H9 (cell line): ENCODE data around the gene MAP1B. TPM values are rescaled to one million over a fixed set of nuclear protein-coding genes. Genes with fewer than 3 reads are reported as not detected.
A peak's percentile ranks its signal among the peaks of the same experiment; 100 is the strongest.

ENCODE experiments used
- DNase-seq: peaks from one replicate; pipeline ENCODE4 v3.0.0-alpha.2; 2017
- H2AFZ ChIP-seq: one replicate; pipeline ENCODE4 v1.6.1; 2013; ENCODE audit warnings: mild to moderate bottlenecking, low read length, control low read depth, moderate library complexity
- H2AK5ac ChIP-seq: 2 replicates; pipeline ENCODE4 v1.6.1; 2013; ENCODE audit warnings: low read length, control low read depth, mixed read lengths; ENCODE audit not compliant: insufficient read length
- H2BK120ac ChIP-seq: one replicate; pipeline ENCODE4 v1.6.1; 2013; ENCODE audit warnings: low read depth, mild to moderate bottlenecking, low read length, control low read depth, inconsistent platforms; ENCODE audit not compliant: poor library complexity, severe bottlenecking
- H2BK12ac ChIP-seq: 2 replicates; pipeline ENCODE4 v1.6.1; 2013; ENCODE audit warnings: low read length, control low read depth, mixed read lengths, low read depth; ENCODE audit not compliant: insufficient read length
- H2BK15ac ChIP-seq: 2 replicates; pipeline ENCODE4 v1.6.1; 2013; ENCODE audit warnings: low read depth, low read length, control low read depth
- H2BK20ac ChIP-seq: one replicate; pipeline ENCODE4 v1.6.1; 2013; ENCODE audit warnings: low read depth, mild to moderate bottlenecking, low read length, control low read depth, inconsistent platforms; ENCODE audit not compliant: poor library complexity, severe bottlenecking
- H2BK5ac ChIP-seq: 2 replicates; pipeline ENCODE4 v1.6.1; 2013; ENCODE audit warnings: low read length, control low read depth, mixed read lengths; ENCODE audit not compliant: insufficient read length
- H3K14ac ChIP-seq: 2 replicates; pipeline ENCODE4 v1.6.1; 2013; ENCODE audit warnings: low read length, control low read depth; ENCODE audit not compliant: insufficient read depth
- H3K18ac ChIP-seq: 2 replicates; pipeline ENCODE4 v1.6.1; 2013; ENCODE audit warnings: low read depth, mild to moderate bottlenecking, mixed read lengths, low read length, control low read depth; ENCODE audit not compliant: insufficient read length
- H3K23ac ChIP-seq: 2 replicates; pipeline ENCODE4 v1.6.1; 2013; ENCODE audit warnings: low read length, control low read depth, mixed read lengths, low read depth; ENCODE audit not compliant: insufficient read length
- H3K23me2 ChIP-seq: 2 replicates; pipeline ENCODE4 v1.6.1; 2013; ENCODE audit warnings: low read depth, mild to moderate bottlenecking, mixed read lengths, low read length, control low read depth; ENCODE audit not compliant: insufficient read length, poor library complexity, severe bottlenecking
- H3K27ac ChIP-seq: 2 replicates; pipeline ENCODE4 v1.5.1; 2013; ENCODE audit warnings: low read length, control low read depth, mixed read lengths, low read depth; ENCODE audit not compliant: insufficient read length
- H3K27me3 ChIP-seq: 2 replicates; pipeline ENCODE4 v1.6.1; 2013; ENCODE audit warnings: low read length, control low read depth, inconsistent platforms; ENCODE audit not compliant: insufficient read depth
- H3K4ac ChIP-seq: 2 replicates; pipeline ENCODE4 v1.6.1; 2013; ENCODE audit warnings: low read depth, mild to moderate bottlenecking, control low read depth, inconsistent platforms, low read length, moderate library complexity
- H3K4me1 ChIP-seq: 2 replicates; pipeline ENCODE4 v1.6.1; 2013; ENCODE audit warnings: low read length, control low read depth, inconsistent platforms; ENCODE audit not compliant: insufficient read depth
- H3K4me2 ChIP-seq: 2 replicates; pipeline ENCODE4 v1.6.1; 2013; ENCODE audit warnings: low read length, control low read depth, mixed read lengths; ENCODE audit not compliant: insufficient read length, insufficient read depth
- H3K56ac ChIP-seq: 2 replicates; pipeline ENCODE4 v1.6.1; 2013; ENCODE audit warnings: low read depth, mild to moderate bottlenecking, mixed read lengths, low read length, control low read depth; ENCODE audit not compliant: insufficient read length
- H3K79me1 ChIP-seq: 2 replicates; pipeline ENCODE4 v1.6.1; 2013; ENCODE audit warnings: low read depth, mild to moderate bottlenecking, moderate library complexity, low read length, control low read depth, inconsistent platforms; ENCODE audit not compliant: insufficient read depth, poor library complexity, severe bottlenecking
- H3K79me2 ChIP-seq: 2 replicates; pipeline ENCODE4 v1.6.1; 2013; ENCODE audit warnings: low read length, control low read depth, inconsistent platforms; ENCODE audit not compliant: insufficient read depth
- H3K9ac ChIP-seq: 2 replicates; pipeline ENCODE4 v1.6.1; 2013; ENCODE audit warnings: low read length, control low read depth, mixed read lengths; ENCODE audit not compliant: insufficient read length; ENCODE audit errors: extremely low read depth
- H3K9me3 ChIP-seq: one replicate; pipeline ENCODE4 v1.6.1; 2013; ENCODE audit warnings: low read depth, low read length, inconsistent platforms; ENCODE audit not compliant: control insufficient read depth
- H3T11ph ChIP-seq: one replicate; pipeline ENCODE4 v1.6.1; 2013; ENCODE audit warnings: mild to moderate bottlenecking, low read length, control low read depth, inconsistent platforms
- H4K20me1 ChIP-seq: one replicate; pipeline ENCODE4 v1.6.1; 2013; ENCODE audit not compliant: control insufficient read depth, insufficient read length, insufficient read depth
- H4K5ac ChIP-seq: 2 replicates; pipeline ENCODE4 v1.6.1; 2013; ENCODE audit warnings: low read depth, mild to moderate bottlenecking, mixed read lengths, low read length, control low read depth; ENCODE audit not compliant: insufficient read length
- H4K8ac ChIP-seq: replicated peaks from 2 replicates; pipeline ENCODE4 v1.6.1; 2013; ENCODE audit warnings: low read length, control low read depth, mixed read lengths, low read depth; ENCODE audit not compliant: insufficient read length
- H4K91ac ChIP-seq: 2 replicates; pipeline ENCODE4 v1.6.1; 2013; ENCODE audit warnings: low read depth, mild to moderate bottlenecking, moderate library complexity, mixed read lengths, low read length, control low read depth; ENCODE audit not compliant: insufficient read length
- H3K27ac Mint-ChIP-seq, 3 experiments: 2 replicates in 2 of 3; 3 replicates in 1 of 3; pipeline ENCODE4 v1.8.0; 2020 to 2021; ENCODE audit warnings: mixed read lengths in 3 of 3, mild to moderate bottlenecking in 1 of 3, moderate library complexity in 1 of 3
- H3K27me3 Mint-ChIP-seq: 2 replicates; pipeline ENCODE4 v1.8.0; 2021; ENCODE audit warnings: low read depth, mild to moderate bottlenecking, moderate library complexity, mixed read lengths
- H3K36me3 Mint-ChIP-seq, 3 experiments: 2 replicates in 2 of 3; 3 replicates in 1 of 3; pipeline ENCODE4 v1.8.0; 2020 to 2021; ENCODE audit warnings: low read depth in 3 of 3, mixed read lengths in 3 of 3; ENCODE audit not compliant: insufficient read depth in 1 of 3
- H3K4me1 Mint-ChIP-seq, 2 experiments: 2 replicates each; pipeline ENCODE4 v1.8.0; 2020; ENCODE audit warnings: mixed read lengths in 2 of 2
- H3K4me3 Mint-ChIP-seq, 2 experiments: 2 replicates in 1 of 2; 3 replicates in 1 of 2; pipeline ENCODE4 v1.8.0; 2020 to 2021; ENCODE audit warnings: mild to moderate bottlenecking in 2 of 2, mixed read lengths in 2 of 2, moderate library complexity in 1 of 2
- H3K9me3 Mint-ChIP-seq, 2 experiments: 2 replicates in 1 of 2; 3 replicates in 1 of 2; pipeline ENCODE4 v1.8.0; 2020; ENCODE audit warnings: mild to moderate bottlenecking in 2 of 2, mixed read lengths in 2 of 2, moderate library complexity in 1 of 2
- CTCF ChIP-seq: fragments of 200-600 bp; sonication (generic); conservative IDR thresholded peaks from 3 replicates; pipeline ENCODE4 v1.8.0; 2021; ENCODE audit warnings: antibody characterized with exemption, mild to moderate bottlenecking
- WGBS: extraction: QIAGEN DNeasy Blood & Tissue Kit; methylation state at CpG from one replicate; pipeline ENCODE4 v1.1.7; 2013; ENCODE audit warnings: missing lambda C conversion rate, low lambda C conversion rate, mixed read lengths; ENCODE audit not compliant: insufficient read length; ENCODE audit errors: extremely low coverage; 5-methylcytosine and 5-hydroxymethylcytosine counted together
- total RNA-seq: library from RNA; stranded (reverse); gene quantifications from 2 replicates; pipeline ENCODE4 v1.2.1, GENCODE V29; 2021

MAP1B gene
- total RNA-seq, 1 experiment from 2014 or later: 67.5 TPM

GRCh38 chr5:72245546-72245945 is 138.3 kb downstream of the MAP1B start:
- H4K8ac ChIP-seq: no peak overlapping the region
- no peaks in the 10 kb centered on the region for H3K27me3 ChIP-seq
- H3K4me2 ChIP-seq: no peak overlapping the region
- no peaks in the 10 kb centered on the region for H3K23me2 ChIP-seq
- H3K27me3 Mint-ChIP-seq: no peaks in the 10 kb centered on the region
- H2BK5ac ChIP-seq: no peak overlapping the region
- H3K36me3 Mint-ChIP-seq: peaks cover 0 to 3% (median 0%) of the 10 kb centered on the region in 3 experiments; a peak in 1 of 7 replicates
- H3K9me3 Mint-ChIP-seq: no peaks in the 10 kb centered on the region
- H3K9ac ChIP-seq: no peak overlapping the region
- no peak overlapping the region for H3T11ph ChIP-seq
- no peak overlapping the region for H2AFZ ChIP-seq
- H2BK15ac ChIP-seq: no peak overlapping the region
- peaks cover 11% of the 10 kb centered on the region for H3K4me1 ChIP-seq
- H4K20me1 ChIP-seq: no peaks in the 10 kb centered on the region
- H4K91ac ChIP-seq: no peak overlapping the region
- H2AK5ac ChIP-seq: no peak overlapping the region
- no peak overlapping the region for H3K56ac ChIP-seq
- H3K18ac ChIP-seq: no peak overlapping the region
- H4K5ac ChIP-seq: no peak overlapping the region
- H3K9me3 ChIP-seq: no peaks in the 10 kb centered on the region
- no peak overlapping the region for H3K14ac ChIP-seq
- no peak overlapping the region for H3K27ac ChIP-seq
- H3K4me3 Mint-ChIP-seq: no peak overlapping the region
- H3K4ac ChIP-seq: no peak overlapping the region
- WGBS: no CpG with 5 or more reads among the region's 1 CpG
- no peaks in the 10 kb centered on the region for H3K79me1 ChIP-seq
- no peak overlapping the region for H2BK12ac ChIP-seq
- H3K4me1 Mint-ChIP-seq: peaks cover 49 to 65% of the 10 kb centered on the region in 2 experiments
- no peak for TF ChIP-seq CTCF
- peak overlapping the region; percentile 21 to 82 (median 72); a peak in 6 of 7 replicates for H3K27ac Mint-ChIP-seq
- H3K79me2 ChIP-seq: no peaks in the 10 kb centered on the region
- no peak overlapping the region for H2BK120ac ChIP-seq
- H3K23ac ChIP-seq: no peak overlapping the region
- no peak overlapping the region for H2BK20ac ChIP-seq
- no peak for DNase-seq
